HCT116 (cell line): ENCODE results near the gene RRAD. TPM values are rescaled to one million over a fixed set of nuclear protein-coding genes. Genes with fewer than 3 reads are reported as not detected.

ENCODE experiments used
- ATAC-seq: fragments of 200-7000 bp; cut with Tn5 transposase; 2 replicates; pipeline ENCODE4 v1.9.1; 2020; ENCODE audit warnings: mild to moderate bottlenecking, moderate library complexity
- BruUV-seq: library from RNA; stranded (reverse); fragments of 400-500 nt; replicated peaks from 2 replicates; lab custom pipeline; 2021; lab: Mats Ljungman, UMichigan
- CTCF ChIA-PET: fragments of 300-600 bp; sonication (Branson Sonifier 250); formaldehyde crosslinking; loops from one replicate; lab custom pipeline; 2021; ENCODE audit warnings: antibody characterized with exemption; lab: Charles Lee
- POLR2A ChIA-PET: fragments of 300-600, 350-600 bp; sonication (Branson Sonifier 250); formaldehyde crosslinking; loops from one replicate; lab custom pipeline; 2021; ENCODE audit warnings: antibody characterized with exemption; lab: Charles Lee
- RAD21 ChIA-PET, 2 experiments: fragments of 300-600 bp; sonication (Branson Sonifier 250); formaldehyde crosslinking; loops; one replicate each; lab custom pipeline; 2023; ENCODE audit warnings: low total read pairs in 2 of 2; ENCODE audit not compliant: uncharacterized antibody in 2 of 2, unreplicated experiment in 2 of 2, low non-redundant PET in 1 of 2; lab: Charles Lee
- DNase-seq: peaks from one replicate; pipeline ENCODE4 v3.0.0-alpha.2; 2010; ENCODE audit warnings: low read depth, low spot score
- H2AFZ ChIP-seq: fragments of 200-600 bp; shearing (Covaris generic), sonication (generic); 2 replicates; pipeline ENCODE4 v1.6.1; 2017; ENCODE audit warnings: low read depth, mixed run types, mixed read lengths, antibody characterized with exemption, low read length; ENCODE audit not compliant: poor library complexity, severe bottlenecking
- H3K27ac ChIP-seq: 2 replicates; pipeline ENCODE4 v1.5.1; 2012; ENCODE audit warnings: low read depth, low read length
- H3K27me3 ChIP-seq: fragments of 200-600 bp; sonication (generic); 2 replicates; pipeline ENCODE4 v1.6.1; 2016; ENCODE audit warnings: mixed run types, low read length, mixed read lengths; ENCODE audit not compliant: insufficient read depth
- H3K36me3 ChIP-seq, 2 experiments: fragments of 200-500 bp in 1 of 2; fragments of 200-600 bp in 1 of 2; sonication (Bioruptor generic) in 1 of 2; sonication (generic) in 1 of 2; 2 replicates each; pipeline versions ENCODE4 v1.5.1 to v1.6.1; 2014 to 2016; ENCODE audit warnings: low read length in 2 of 2, inconsistent platforms in 1 of 2, mixed read lengths in 1 of 2, mixed run types in 1 of 2; ENCODE audit not compliant: insufficient read depth in 2 of 2, control insufficient read depth in 1 of 2
- H3K4me1 ChIP-seq, 2 experiments: fragments of 200-600 bp in 1 of 2; sonication (generic) in 1 of 2; 2 replicates each; pipeline versions ENCODE4 v1.5.1 to v1.6.1; 2012 to 2017; ENCODE audit warnings: low read length in 2 of 2, inconsistent platforms in 1 of 2, mild to moderate bottlenecking in 1 of 2, mixed read lengths in 1 of 2, mixed run types in 1 of 2, moderate library complexity in 1 of 2; ENCODE audit not compliant: insufficient read depth in 2 of 2, control insufficient read depth in 1 of 2
- H3K4me2 ChIP-seq: fragments of 200-600 bp; sonication (generic); 2 replicates; pipeline ENCODE4 v1.6.1; 2017; ENCODE audit warnings: mixed run types, low read length, mixed read lengths
- H3K4me3 ChIP-seq, 2 experiments: fragments of 200-600 bp in 1 of 2; sonication (generic) in 1 of 2; replicated peaks in 1 of 2; 2 replicates each; pipeline ENCODE4 v1.5.1; 2011 to 2016; ENCODE audit warnings: low read length in 2 of 2, control low read depth in 1 of 2, low read depth in 1 of 2, mild to moderate bottlenecking in 1 of 2, mixed read lengths in 1 of 2, mixed run types in 1 of 2
- H3K79me2 ChIP-seq: fragments of 200-600 bp; sonication (generic); 2 replicates; pipeline ENCODE4 v1.6.1; 2017; ENCODE audit warnings: mild to moderate bottlenecking, mixed run types, low read length, moderate library complexity, mixed read lengths; ENCODE audit not compliant: insufficient read depth
- H3K9ac ChIP-seq: fragments of 200-600 bp; sonication (generic); 2 replicates; pipeline ENCODE4 v1.6.1; 2016; ENCODE audit warnings: low read length, mixed read lengths
- H3K9me2 ChIP-seq: fragments of 200-600 bp; sonication (generic), shearing (Covaris generic); 2 replicates; pipeline ENCODE4 v1.6.1; 2017; ENCODE audit warnings: mixed run types, mild to moderate bottlenecking, moderate library complexity; ENCODE audit not compliant: insufficient read depth
- H3K9me3 ChIP-seq, 2 experiments: fragments of 200-500 bp in 1 of 2; fragments of 200-600 bp in 1 of 2; sonication (Bioruptor generic) in 1 of 2; sonication (generic) in 1 of 2; 2 replicates each; pipeline ENCODE4 v1.6.1; 2014 to 2017; ENCODE audit warnings: low read length in 2 of 2, mixed read lengths in 2 of 2, inconsistent platforms in 1 of 2, low read depth in 1 of 2, mild to moderate bottlenecking in 1 of 2, mixed run types in 1 of 2, moderate library complexity in 1 of 2; ENCODE audit not compliant: control insufficient read depth in 1 of 2, insufficient read depth in 1 of 2
- H4K20me1 ChIP-seq: fragments of 200-600 bp; sonication (generic), shearing (Covaris generic); 2 replicates; pipeline ENCODE4 v1.6.1; 2017; ENCODE audit warnings: mixed run types, mild to moderate bottlenecking, moderate library complexity; ENCODE audit not compliant: insufficient read depth
- CEBPB ChIP-seq: IDR thresholded peaks from 2 replicates; pipeline ENCODE4 v1.6.1; 2012; ENCODE audit warnings: low read depth
- EGR1 ChIP-seq: IDR thresholded peaks from 2 replicates; pipeline ENCODE4 v1.6.1; 2012; ENCODE audit warnings: low read depth
- ELF1 ChIP-seq: IDR thresholded peaks from 2 replicates; pipeline ENCODE4 v1.6.1; 2012; ENCODE audit warnings: low read depth, borderline replicate concordance
- EZH2phosphoT487 ChIP-seq: fragments of 200-600 bp; IDR thresholded peaks from 2 replicates; pipeline ENCODE4 v1.6.1; 2018; ENCODE audit warnings: antibody characterized with exemption, borderline replicate concordance
- FOSL1 ChIP-seq: IDR thresholded peaks from 2 replicates; pipeline ENCODE4 v1.6.1; 2012; ENCODE audit warnings: low read depth
- JUND ChIP-seq: IDR thresholded peaks from 2 replicates; pipeline ENCODE4 v1.6.1; 2012
- MAX ChIP-seq: IDR thresholded peaks from 2 replicates; pipeline ENCODE4 v1.6.1; 2012
- POLR2A ChIP-seq: IDR thresholded peaks from 2 replicates; pipeline ENCODE4 v1.7.0; 2011; ENCODE audit warnings: borderline replicate concordance; ENCODE audit not compliant: insufficient read depth, insufficient read length; ENCODE audit errors: extremely low read depth
- POLR2AphosphoS5 ChIP-seq: IDR thresholded peaks from 2 replicates; pipeline ENCODE4 v1.6.1; 2011; ENCODE audit warnings: mild to moderate bottlenecking, low read depth, low read length, moderate library complexity
- RAD21 ChIP-seq: IDR thresholded peaks from 2 replicates; pipeline ENCODE4 v1.6.1; 2012; ENCODE audit warnings: low read depth, mild to moderate bottlenecking
- SP1 ChIP-seq: IDR thresholded peaks from 2 replicates; pipeline ENCODE4 v1.6.1; 2012; ENCODE audit warnings: low read depth
- SRF ChIP-seq: IDR thresholded peaks from 2 replicates; pipeline ENCODE4 v1.6.1; 2012; ENCODE audit warnings: low read depth
- ZNF274 ChIP-seq: fragments of 200-500 bp; sonication (Bioruptor generic); IDR thresholded peaks from 2 replicates; pipeline ENCODE4 v1.6.1; 2014; ENCODE audit warnings: mild to moderate bottlenecking, low read depth, low read length, inconsistent platforms
- intact Hi-C: fragments of 100-400 bp; cut with micrococcal nuclease; formaldehyde crosslinking; loops from 2 replicates; pipeline ENCODE4 v1.10.0; 2022
- total RNA-seq: library from RNA; stranded (reverse); gene quantifications from one replicate; pipeline ENCODE4 v1.2.1, GENCODE V29; 2021; ENCODE audit not compliant: unreplicated experiment
- TF ChIP-seq, protein P1 (sequence below): IDR thresholded peaks from 2 replicates; pipeline ENCODE4 v1.6.1; 2011; ENCODE audit warnings: mild to moderate bottlenecking, low read length, moderate library complexity; ENCODE audit not compliant: insufficient replicate concordance; ENCODE audit errors: extremely low read depth
- TF ChIP-seq, protein P2 (sequence below): IDR thresholded peaks from 2 replicates; pipeline ENCODE4 v1.6.1; 2012; ENCODE audit warnings: low read depth

RRAD gene
- total RNA-seq, 1 experiment from 2014 or later, result 2.2 TPM

- H2AFZ ChIP-seq, result no peak overlapping the region
- H3K36me3 ChIP-seq, result no peaks in the 10 kb centered on the region
- no peak overlapping the region for H3K9ac ChIP-seq
- ATAC-seq, result no peak
- no peaks in the 10 kb centered on the region for H3K79me2 ChIP-seq
- ChIA-PET CTCF (interaction anchor here (1.1 kb wide), 1 partner anchor 13 kb away, joined by 3 read pairs; no protein-coding TSS in a partner anchor), RAD21 (no interaction called here), POLR2A (no interaction called here)
- no peak overlapping the region for H3K4me2 ChIP-seq
- H3K27me3 ChIP-seq, result no peaks in the 10 kb centered on the region
- no peaks in the 10 kb centered on the region for H3K9me2 ChIP-seq
- H4K20me1 ChIP-seq, result no peaks in the 10 kb centered on the region
- H3K4me1 ChIP-seq, result peaks cover 18 to 37% of the 10 kb centered on the region in 2 experiments
- TF ChIP-seq ELF1, result no peak
- TF ChIP-seq SP1, result no peak
- no peak for TF ChIP-seq MAX
- TF ChIP-seq POLR2A, result no peak
- no peak for TF ChIP-seq RAD21
- TF ChIP-seq EZH2phosphoT487, result no peak
- TF ChIP-seq FOSL1, result no peak
- no peak for TF ChIP-seq SRF
- TF ChIP-seq ZNF274, result no peak
- TF ChIP-seq CEBPB, result no peak
- TF ChIP-seq POLR2AphosphoS5, result no peak
- no peak overlapping the region for H3K27ac ChIP-seq
- no peaks in the 10 kb centered on the region for H3K9me3 ChIP-seq
- intact Hi-C loops, result no loop called here
- no TSS peak for BruUV-seq
- H3K4me3 ChIP-seq, result no peak overlapping the region
- no peak for DNase-seq
Observed at GRCh38 chr16:66923247-66923731, 2.0 kb downstream of the RRAD start.

GRCh38 chr16:66921729-66922450 lies 3.4 kb downstream of the RRAD start:
- Histone ChIP-seq H3K27me3 (no peaks in the 10 kb centered on the region), H3K4me1 (peaks cover 5 to 23% of the 10 kb centered on the region in 2 experiments; a peak in 3 of 4 replicates), H3K9me3 (no peaks in the 10 kb centered on the region), H3K79me2 (no peaks in the 10 kb centered on the region), H3K9me2 (no peaks in the 10 kb centered on the region), H3K27ac (no peak overlapping the region), H3K9ac (no peak overlapping the region), H4K20me1 (no peaks in the 10 kb centered on the region), H3K4me2 (no peak overlapping the region), H2AFZ (no peak overlapping the region), H3K36me3 (no peaks in the 10 kb centered on the region), H3K4me3 (no peak overlapping the region)
- intact Hi-C loops, result no loop called here
- CTCF ChIA-PET, result interaction anchor here (1.9 kb wide), 1 partner anchor 12 kb away, joined by 5 read pairs; no protein-coding TSS in a partner anchor
- POLR2A ChIA-PET, result no interaction called here
- RAD21 ChIA-PET, result no interaction called here
- no TSS peak for BruUV-seq
- DNase-seq (no peak), ATAC-seq (no peak)
- no peak for TF ChIP-seq POLR2AphosphoS5
- TF ChIP-seq EZH2phosphoT487, result no peak
- TF ChIP-seq, protein P1, sequence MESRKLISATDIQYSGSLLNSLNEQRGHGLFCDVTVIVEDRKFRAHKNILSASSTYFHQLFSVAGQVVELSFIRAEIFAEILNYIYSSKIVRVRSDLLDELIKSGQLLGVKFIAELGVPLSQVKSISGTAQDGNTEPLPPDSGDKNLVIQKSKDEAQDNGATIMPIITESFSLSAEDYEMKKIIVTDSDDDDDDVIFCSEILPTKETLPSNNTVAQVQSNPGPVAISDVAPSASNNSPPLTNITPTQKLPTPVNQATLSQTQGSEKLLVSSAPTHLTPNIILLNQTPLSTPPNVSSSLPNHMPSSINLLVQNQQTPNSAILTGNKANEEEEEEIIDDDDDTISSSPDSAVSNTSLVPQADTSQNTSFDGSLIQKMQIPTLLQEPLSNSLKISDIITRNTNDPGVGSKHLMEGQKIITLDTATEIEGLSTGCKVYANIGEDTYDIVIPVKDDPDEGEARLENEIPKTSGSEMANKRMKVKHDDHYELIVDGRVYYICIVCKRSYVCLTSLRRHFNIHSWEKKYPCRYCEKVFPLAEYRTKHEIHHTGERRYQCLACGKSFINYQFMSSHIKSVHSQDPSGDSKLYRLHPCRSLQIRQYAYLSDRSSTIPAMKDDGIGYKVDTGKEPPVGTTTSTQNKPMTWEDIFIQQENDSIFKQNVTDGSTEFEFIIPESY, result no peak
- TF ChIP-seq JUND, result no peak
- TF ChIP-seq ELF1, result no peak
- TF ChIP-seq EGR1, result no peak
- no peak for TF ChIP-seq SP1
- TF ChIP-seq, protein P2, sequence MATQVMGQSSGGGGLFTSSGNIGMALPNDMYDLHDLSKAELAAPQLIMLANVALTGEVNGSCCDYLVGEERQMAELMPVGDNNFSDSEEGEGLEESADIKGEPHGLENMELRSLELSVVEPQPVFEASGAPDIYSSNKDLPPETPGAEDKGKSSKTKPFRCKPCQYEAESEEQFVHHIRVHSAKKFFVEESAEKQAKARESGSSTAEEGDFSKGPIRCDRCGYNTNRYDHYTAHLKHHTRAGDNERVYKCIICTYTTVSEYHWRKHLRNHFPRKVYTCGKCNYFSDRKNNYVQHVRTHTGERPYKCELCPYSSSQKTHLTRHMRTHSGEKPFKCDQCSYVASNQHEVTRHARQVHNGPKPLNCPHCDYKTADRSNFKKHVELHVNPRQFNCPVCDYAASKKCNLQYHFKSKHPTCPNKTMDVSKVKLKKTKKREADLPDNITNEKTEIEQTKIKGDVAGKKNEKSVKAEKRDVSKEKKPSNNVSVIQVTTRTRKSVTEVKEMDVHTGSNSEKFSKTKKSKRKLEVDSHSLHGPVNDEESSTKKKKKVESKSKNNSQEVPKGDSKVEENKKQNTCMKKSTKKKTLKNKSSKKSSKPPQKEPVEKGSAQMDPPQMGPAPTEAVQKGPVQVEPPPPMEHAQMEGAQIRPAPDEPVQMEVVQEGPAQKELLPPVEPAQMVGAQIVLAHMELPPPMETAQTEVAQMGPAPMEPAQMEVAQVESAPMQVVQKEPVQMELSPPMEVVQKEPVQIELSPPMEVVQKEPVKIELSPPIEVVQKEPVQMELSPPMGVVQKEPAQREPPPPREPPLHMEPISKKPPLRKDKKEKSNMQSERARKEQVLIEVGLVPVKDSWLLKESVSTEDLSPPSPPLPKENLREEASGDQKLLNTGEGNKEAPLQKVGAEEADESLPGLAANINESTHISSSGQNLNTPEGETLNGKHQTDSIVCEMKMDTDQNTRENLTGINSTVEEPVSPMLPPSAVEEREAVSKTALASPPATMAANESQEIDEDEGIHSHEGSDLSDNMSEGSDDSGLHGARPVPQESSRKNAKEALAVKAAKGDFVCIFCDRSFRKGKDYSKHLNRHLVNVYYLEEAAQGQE, result no peak
- no peak for TF ChIP-seq RAD21
